ENCODE data around the gene EVX2. TPM values are rescaled to one million over a fixed set of nuclear protein-coding genes. Genes with fewer than 3 reads are reported as not detected.
A peak's percentile ranks its signal among the peaks of the same experiment; 100 is the strongest.

The EVX2 gene
- total RNA-seq, 2 experiments from 2014 or later: not detected

GRCh38 chr2:176121190-176122051 lies 37.7 kb upstream of the EVX2 start:
- POLR2A ChIA-PET: no interaction called here
- intact Hi-C loops (cut with DNase I, micrococcal nuclease): loop anchor here (2.0 to 10.0 kb wide), 4 partner anchors 15 to 1787 kb away; partner anchors contain the start of genes EVX2 (in 2 of the 2), HOXD11 (in 1 of the 2) and SP9 (in 1 of the 2)
- ATAC-seq: no peak
- Mint-ChIP-seq H3K27ac (no peak overlapping the region), H3K36me3 (ENCODE audit: low read depth) (no peaks in the 10 kb centered on the region), H3K27me3 (peaks cover 72% of the 10 kb centered on the region), H3K4me1 (peaks cover 7% of the 10 kb centered on the region), H3K4me3 (no peak overlapping the region), H3K9me3 (ENCODE audit: low read depth) (peaks cover 4% of the 10 kb centered on the region)
- no peak for DNase-seq
- CTCF ChIA-PET: interaction anchor here (0.6 to 2.8 kb wide), 12 partner anchors 8 to 1097 kb away, joined by 3 to 12 read pairs (median 3); no protein-coding TSS in a partner anchor

GRCh38 chr2:176120364-176121189 lies 36.8 kb upstream of the EVX2 start:
- H3K27ac Mint-ChIP-seq: no peak overlapping the region
- DNase-seq: no peak
- no peak for ATAC-seq

GRCh38 chr2:176118601-176119339 lies 35.0 kb upstream of the EVX2 start:
- H3K27me3 Mint-ChIP-seq: peaks cover 65% of the 10 kb centered on the region
- H3K4me3 Mint-ChIP-seq: no peak overlapping the region
- no peaks in the 10 kb centered on the region for H3K36me3 Mint-ChIP-seq (ENCODE audit: low read depth)
- peaks cover 5% of the 10 kb centered on the region for H3K4me1 Mint-ChIP-seq
- intact Hi-C loops (cut with DNase I, micrococcal nuclease): no loop called here
- H3K27ac Mint-ChIP-seq: no peak overlapping the region
- peaks cover 4% of the 10 kb centered on the region for H3K9me3 Mint-ChIP-seq (ENCODE audit: low read depth)
- POLR2A ChIA-PET: interaction anchor here (0.7 kb wide), 1 partner anchor 27 kb away, joined by 4 read pairs; no protein-coding TSS in a partner anchor
- DNase-seq (peak; percentile 62), ATAC-seq (no peak)
- CTCF ChIA-PET: interaction anchor here (0.7 to 1.4 kb wide), 2 partner anchors 8 to 22 kb away, joined by 3 to 4 read pairs; no protein-coding TSS in a partner anchor

More at GRCh38 chr2:176120364-176121189, 36.8 kb upstream of the EVX2 start:
- ChIA-PET CTCF (interaction anchor here (0.6 to 2.8 kb wide), 11 partner anchors 9 to 1097 kb away, joined by 3 to 12 read pairs (median 3); no protein-coding TSS in a partner anchor), POLR2A (no interaction called here)
- Mint-ChIP-seq H3K4me3 (no peak overlapping the region), H3K36me3 (ENCODE audit: low read depth) (no peaks in the 10 kb centered on the region), H3K4me1 (peaks cover 7% of the 10 kb centered on the region), H3K27me3 (peaks cover 71% of the 10 kb centered on the region), H3K9me3 (ENCODE audit: low read depth) (peaks cover 4% of the 10 kb centered on the region)
- intact Hi-C loops (cut with DNase I, micrococcal nuclease): loop anchor here (5.0 to 10.0 kb wide), 2 partner anchors 38 to 1786 kb away; partner anchors contain the start of genes EVX2 (in 1 of the 2) and SP9 (in 1 of the 2)

- DNase-seq (no peak), ATAC-seq (no peak)
- intact Hi-C loops (cut with DNase I, micrococcal nuclease): no loop called here
- POLR2A ChIA-PET: no interaction called here
- Mint-ChIP-seq H3K4me1 (peaks cover 4% of the 10 kb centered on the region), H3K27me3 (peaks cover 70% of the 10 kb centered on the region), H3K9me3 (ENCODE audit: low read depth) (peaks cover 4% of the 10 kb centered on the region), H3K4me3 (no peak overlapping the region), H3K36me3 (ENCODE audit: low read depth) (no peaks in the 10 kb centered on the region), H3K27ac (no peak overlapping the region)
- CTCF ChIA-PET: interaction anchor here (0.6 to 1.4 kb wide), 5 partner anchors 9 to 751 kb away, joined by 3 to 4 read pairs (median 3); no protein-coding TSS in a partner anchor
These were observed 34.1 kb upstream of the EVX2 start for GRCh38 chr2:176117823-176118371.

GRCh38 chr2:176117162-176117822 lies 33.5 kb upstream of the EVX2 start:
- ATAC-seq (no peak), DNase-seq (no peak)
- POLR2A ChIA-PET: no interaction called here
- peaks cover 4% of the 10 kb centered on the region for H3K4me1 Mint-ChIP-seq
- CTCF ChIA-PET: interaction anchor here (0.6 to 1.4 kb wide), 5 partner anchors 9 to 750 kb away, joined by 3 to 4 read pairs (median 3); no protein-coding TSS in a partner anchor
- no peak overlapping the region for H3K27ac Mint-ChIP-seq
- H3K9me3 Mint-ChIP-seq (ENCODE audit: low read depth): peaks cover 4% of the 10 kb centered on the region
- H3K36me3 Mint-ChIP-seq (ENCODE audit: low read depth): no peaks in the 10 kb centered on the region
- no peak overlapping the region for H3K4me3 Mint-ChIP-seq
- H3K27me3 Mint-ChIP-seq: peaks cover 72% of the 10 kb centered on the region
- intact Hi-C loops (cut with DNase I, micrococcal nuclease): no loop called here

- intact Hi-C loops (cut with DNase I, micrococcal nuclease): no loop called here
- ATAC-seq (no peak), DNase-seq (no peak)
- Mint-ChIP-seq H3K36me3 (ENCODE audit: low read depth) (no peaks in the 10 kb centered on the region), H3K4me3 (no peak within 1 kb of the TSS), H3K27ac (no peak within 1 kb of the TSS), H3K4me1 (peaks cover 6% of the 10 kb centered on the region), H3K9me3 (ENCODE audit: low read depth) (peaks cover 4% of the 10 kb centered on the region), H3K27me3 (peaks cover 81% of the 10 kb centered on the region)
- POLR2A ChIA-PET: no interaction called here
- CTCF ChIA-PET: interaction anchor here (1.1 kb wide), 1 partner anchor 17 kb away, joined by 4 read pairs; no protein-coding TSS in a partner anchor
These were observed 32.4 kb upstream of the EVX2 start, which contains the start of gene HOXD10 for GRCh38 chr2:176115883-176116813. Gene HOXD10 (plus strand): TSS chr2:176116778. CDS start chr2:176116834, 56 bp downstream.

GRCh38 chr2:176114930-176115625 lies 31.3 kb upstream of the EVX2 start:
- H3K36me3 Mint-ChIP-seq (ENCODE audit: low read depth): no peaks in the 10 kb centered on the region
- peaks cover 4% of the 10 kb centered on the region for H3K9me3 Mint-ChIP-seq (ENCODE audit: low read depth)
- H3K4me1 Mint-ChIP-seq: peaks cover 6% of the 10 kb centered on the region
- ATAC-seq (no peak), DNase-seq (no peak)
- intact Hi-C loops (cut with DNase I, micrococcal nuclease): loop anchor here in 1 of 2 experiments (5.0 kb wide), 2 partner anchors 38 to 47 kb away; no protein-coding TSS in a partner anchor
- POLR2A ChIA-PET: interaction anchor here (0.7 kb wide), 1 partner anchor 77 kb away, joined by 4 read pairs; no protein-coding TSS in a partner anchor
- H3K27me3 Mint-ChIP-seq: peaks cover 78% of the 10 kb centered on the region
- H3K4me3 Mint-ChIP-seq: no peak overlapping the region
- CTCF ChIA-PET: interaction anchor here (1.4 to 1.9 kb wide), 2 partner anchors 12 to 30 kb away, joined by 6 read pairs; no protein-coding TSS in a partner anchor
- H3K27ac Mint-ChIP-seq: no peak overlapping the region

GRCh38 chr2:176114120-176114929 lies 30.6 kb upstream of the EVX2 start:
- H3K4me1 Mint-ChIP-seq: peaks cover 8% of the 10 kb centered on the region
- DNase-seq: no peak
- no peak for ATAC-seq
- POLR2A ChIA-PET: no interaction called here
- H3K9me3 Mint-ChIP-seq (ENCODE audit: low read depth): peaks cover 4% of the 10 kb centered on the region
- no peak overlapping the region for H3K27ac Mint-ChIP-seq
- H3K27me3 Mint-ChIP-seq: peaks cover 79% of the 10 kb centered on the region
- intact Hi-C loops (cut with DNase I, micrococcal nuclease): loop anchor here in 1 of 2 experiments (5.0 kb wide), 2 partner anchors 37 to 48 kb away; no protein-coding TSS in a partner anchor
- H3K36me3 Mint-ChIP-seq (ENCODE audit: low read depth): no peaks in the 10 kb centered on the region
- no peak overlapping the region for H3K4me3 Mint-ChIP-seq
- CTCF ChIA-PET: interaction anchor here (0.8 to 1.9 kb wide), 6 partner anchors 8 to 29 kb away, joined by 3 to 6 read pairs (median 4); partner anchors contain the start of gene HOXD9
